NCI-H1694 treated with DMSO at 0.1 percent for 48 hours (cell line): ENCODE results near the gene IRF7.
A peak's percentile ranks its signal among the peaks of the same experiment; 100 is the strongest.
"Not testable (repeated sequence)": the region's sequence is repeated elsewhere in the genome, so short reads cannot be mapped to it uniquely, and the experiment has no call there.

ENCODE experiments used
- DNase-seq: peaks from one replicate; lab custom pipeline; 2025; lab: John Stamatoyannopoulos, UW

Gene IRF7

DNA sequence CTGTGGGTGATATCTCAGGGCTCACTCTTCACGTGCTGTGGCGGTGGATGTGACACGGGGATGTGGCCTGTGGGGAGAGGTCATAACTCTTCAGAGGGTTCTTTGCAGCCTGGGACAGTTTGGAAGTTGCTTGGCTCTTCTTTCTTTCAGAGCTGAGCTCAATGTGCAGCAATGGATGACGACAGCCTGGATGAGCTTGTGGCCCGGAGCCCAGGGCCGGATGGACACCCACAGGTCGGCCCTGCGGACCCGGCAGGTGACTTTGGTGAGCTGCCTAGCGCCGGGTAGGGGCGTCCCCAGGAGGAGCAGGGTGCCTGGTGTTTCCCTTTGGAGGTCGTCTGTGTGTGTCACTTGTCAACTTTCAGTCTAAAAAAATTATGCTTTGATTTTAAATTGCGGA, 34.4 kb downstream of the IRF7 start:
- no peak for DNase-seq

DNA sequence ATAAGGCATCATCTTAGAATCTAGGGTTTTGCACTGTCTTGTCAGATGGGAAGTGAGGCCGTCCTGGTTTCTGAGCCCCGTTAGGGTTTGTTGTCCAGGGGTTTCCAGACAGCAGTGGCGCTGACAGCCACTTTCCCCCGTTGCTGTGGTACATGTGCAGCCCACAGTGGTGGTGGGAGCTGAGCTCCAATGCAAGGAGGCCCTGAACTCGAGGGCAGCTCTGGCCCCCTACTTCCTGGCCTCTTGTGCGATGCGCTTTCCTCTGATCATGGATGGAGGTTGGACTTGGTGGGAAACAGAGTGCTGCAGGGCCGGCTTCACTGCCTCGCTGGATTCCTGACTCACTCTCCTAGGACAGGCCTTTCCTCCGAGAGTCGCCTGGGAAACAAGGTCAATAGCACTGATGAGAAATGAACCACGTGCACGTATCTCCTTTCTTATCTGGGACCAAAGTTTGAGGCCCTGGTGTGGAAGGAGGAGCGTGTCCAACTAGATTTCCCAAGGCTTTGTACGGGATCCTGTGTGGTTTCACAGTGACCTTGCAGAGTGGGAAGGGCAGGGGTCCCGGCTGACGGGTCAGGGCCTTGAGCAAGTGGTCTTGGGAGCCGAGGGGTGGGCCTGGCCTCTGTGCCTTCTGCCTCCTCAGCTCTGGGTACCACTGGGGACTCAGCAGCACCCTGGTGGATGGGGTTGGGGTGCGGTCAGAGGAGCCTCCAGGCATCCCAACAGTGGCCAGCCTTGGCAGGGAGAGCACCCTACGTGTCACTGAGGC, 35.7 kb downstream of the IRF7 start:
- no peak for DNase-seq

DNA sequence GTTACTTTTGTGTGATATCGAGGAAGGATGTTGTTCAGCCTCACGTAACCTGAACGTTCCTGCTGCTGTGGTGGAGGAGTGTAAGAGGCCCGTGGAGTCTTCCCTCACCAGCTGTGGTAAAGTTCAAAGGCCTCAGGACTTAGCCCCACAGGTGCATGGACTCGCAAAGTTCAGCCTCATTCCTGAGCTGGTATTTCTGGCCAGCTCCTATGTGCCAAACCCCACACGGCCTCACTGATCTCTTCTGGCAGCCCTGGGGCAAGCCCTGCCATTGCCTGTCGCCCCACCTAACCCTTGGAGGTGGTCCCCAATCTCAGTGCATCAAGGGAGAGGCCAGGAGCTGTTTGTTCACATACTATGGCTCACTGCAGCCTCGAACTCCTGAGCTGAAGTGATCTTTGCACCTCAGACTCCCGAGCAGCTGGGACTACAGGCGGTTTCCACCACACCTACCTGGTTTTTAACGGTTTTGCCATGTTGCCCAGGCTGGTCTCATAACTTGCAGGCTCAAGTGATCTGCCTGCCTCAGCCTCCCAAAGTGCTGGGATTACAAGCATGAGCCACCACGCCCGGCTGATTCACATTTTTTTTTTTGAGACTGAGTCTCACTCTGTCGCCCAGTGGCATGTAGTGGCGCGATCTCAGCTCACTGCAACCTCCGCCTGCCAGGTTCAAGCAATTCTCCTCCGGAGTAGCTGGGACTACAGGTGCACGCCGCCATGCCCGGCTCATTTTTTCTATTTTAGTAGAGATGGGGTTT, 37.3 kb downstream of the IRF7 start:
- no peak for DNase-seq

DNA sequence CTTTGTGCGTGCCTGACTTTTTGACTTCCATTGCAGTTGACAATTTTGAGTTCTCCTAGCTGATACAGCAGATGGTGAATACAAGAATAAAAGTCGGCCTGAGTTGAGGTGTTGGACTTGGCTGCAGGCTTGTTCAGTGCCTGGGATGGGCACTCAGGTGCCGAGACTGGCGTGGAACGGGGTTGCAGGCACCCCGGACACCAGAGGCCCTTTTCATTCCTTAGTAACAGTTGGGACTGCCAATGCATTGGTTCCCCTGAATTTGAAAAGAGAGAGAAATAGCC, 38.2 kb downstream of the IRF7 start:
- DNase-seq = no peak

DNA sequence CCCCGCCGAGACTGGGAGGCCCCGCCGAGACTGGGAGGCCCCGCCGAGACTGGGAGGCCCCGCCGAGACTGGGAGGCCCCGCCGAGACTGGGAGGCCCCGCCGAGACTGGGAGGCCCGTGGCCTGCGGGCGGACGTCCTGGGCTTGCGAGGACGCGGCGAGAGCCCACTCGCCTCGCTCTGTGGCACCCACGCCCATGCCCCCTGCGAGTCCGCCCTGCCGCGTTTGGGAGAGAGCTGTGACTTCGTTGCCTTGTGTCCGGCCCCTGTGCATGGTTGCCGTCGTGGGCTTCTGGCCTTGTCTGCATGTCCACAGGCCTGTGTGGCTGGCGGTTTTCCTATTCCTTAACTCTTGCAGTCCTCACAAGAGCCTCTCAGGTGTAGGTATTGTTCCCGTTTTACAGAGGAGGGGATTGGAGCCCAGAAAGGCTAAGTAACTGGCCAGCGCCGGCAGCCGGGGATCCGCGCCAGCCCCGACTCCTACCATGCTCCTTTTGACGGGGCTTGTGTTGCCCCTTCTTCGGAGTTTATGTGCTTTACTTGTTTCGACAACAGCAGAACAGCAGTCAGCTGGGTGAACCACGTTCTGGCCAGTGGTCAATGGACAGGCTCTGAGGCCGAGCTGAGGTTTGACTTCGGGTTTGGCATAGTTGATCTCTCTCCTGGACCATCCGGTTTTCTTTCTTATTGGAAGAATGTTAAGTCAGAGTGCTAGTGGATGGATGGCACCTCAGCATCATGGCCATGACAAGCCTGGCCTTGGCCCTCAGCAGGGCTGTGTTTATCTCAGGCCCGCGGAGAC, 38.7 kb downstream of the IRF7 start:
- DNase-seq = no peak

DNA sequence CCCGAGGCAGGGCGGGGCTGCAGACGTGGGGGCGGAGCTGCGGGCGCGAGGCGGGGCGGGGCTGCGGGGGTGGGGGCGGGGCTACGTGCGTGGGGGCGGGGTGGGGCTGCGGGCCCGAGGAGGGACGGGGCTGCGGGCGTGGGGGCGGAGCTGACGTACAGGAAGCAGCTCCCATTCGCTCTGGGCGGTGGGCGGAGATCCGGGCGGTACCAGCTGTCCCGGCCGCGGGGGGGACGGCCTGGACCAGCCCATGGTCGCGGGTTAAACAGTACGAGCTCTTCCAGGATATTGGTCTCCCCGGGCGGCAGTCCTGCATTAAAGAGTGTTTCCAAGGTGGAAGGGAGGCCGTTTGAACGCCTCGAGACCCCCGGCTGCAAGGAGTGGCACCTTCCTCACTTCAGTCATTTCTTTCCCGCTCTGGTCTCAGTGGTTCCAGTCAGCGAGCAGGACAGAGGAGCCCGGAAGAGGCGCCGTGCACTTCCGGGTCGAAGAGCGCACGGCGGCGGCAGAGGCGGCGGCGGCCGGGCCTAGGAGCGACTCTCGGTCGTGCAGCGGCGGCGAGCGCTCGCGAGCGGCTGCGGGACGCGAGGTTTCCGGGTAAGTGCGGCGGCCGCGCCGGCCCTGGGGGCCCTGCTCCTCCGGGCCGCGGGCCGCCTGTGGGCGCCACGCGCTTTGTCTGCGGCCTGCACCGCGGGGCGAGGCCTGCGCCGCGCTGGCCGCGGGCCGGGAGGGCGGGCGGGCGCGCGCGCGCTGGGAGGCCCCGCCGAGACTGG, 39.6 kb downstream of the IRF7 start, which contains the start of gene PHRF1:
Gene PHRF1, plus strand, starts transcription at position 475 of the 773 bp plus-strand sequence. CDS start 5,043 bp downstream, outside the sequence.
- DNase-seq = peak; percentile 88

DNA sequence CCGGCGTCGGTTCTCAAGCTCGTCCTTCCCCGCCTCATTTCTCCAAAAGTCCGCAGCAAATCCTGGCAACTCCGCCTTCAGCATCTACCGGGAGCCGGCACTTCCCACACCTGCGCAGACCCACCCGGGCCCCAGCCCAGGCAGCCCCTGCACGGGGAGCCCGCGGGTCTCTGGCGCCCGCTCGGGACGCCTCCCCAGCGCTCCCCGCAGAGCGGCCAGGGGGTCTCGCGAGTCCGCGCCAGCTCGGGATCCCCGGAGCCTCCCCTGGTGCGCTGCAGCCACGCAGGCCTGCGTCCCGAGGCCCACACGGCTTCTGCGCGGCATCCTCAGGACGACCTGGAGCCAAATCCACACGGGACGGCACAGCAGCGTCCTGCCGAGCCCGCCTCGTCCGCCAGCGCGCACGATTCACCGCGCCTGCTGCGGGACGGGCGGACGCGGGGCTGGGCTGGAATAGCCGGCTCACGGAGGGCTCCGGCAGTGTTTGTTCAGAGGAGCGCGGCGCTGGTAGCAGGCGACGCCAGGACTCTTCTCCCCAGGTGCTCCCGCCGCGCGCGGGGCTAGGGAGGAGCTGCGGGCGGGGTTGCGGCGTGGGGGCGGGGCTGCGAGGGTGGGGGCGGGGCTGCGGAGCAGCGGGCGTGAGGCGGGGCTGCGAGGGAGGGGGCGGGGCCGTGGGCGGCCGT, 40.3 kb downstream of the IRF7 start:
- peak; percentile 60 for DNase-seq

DNA sequence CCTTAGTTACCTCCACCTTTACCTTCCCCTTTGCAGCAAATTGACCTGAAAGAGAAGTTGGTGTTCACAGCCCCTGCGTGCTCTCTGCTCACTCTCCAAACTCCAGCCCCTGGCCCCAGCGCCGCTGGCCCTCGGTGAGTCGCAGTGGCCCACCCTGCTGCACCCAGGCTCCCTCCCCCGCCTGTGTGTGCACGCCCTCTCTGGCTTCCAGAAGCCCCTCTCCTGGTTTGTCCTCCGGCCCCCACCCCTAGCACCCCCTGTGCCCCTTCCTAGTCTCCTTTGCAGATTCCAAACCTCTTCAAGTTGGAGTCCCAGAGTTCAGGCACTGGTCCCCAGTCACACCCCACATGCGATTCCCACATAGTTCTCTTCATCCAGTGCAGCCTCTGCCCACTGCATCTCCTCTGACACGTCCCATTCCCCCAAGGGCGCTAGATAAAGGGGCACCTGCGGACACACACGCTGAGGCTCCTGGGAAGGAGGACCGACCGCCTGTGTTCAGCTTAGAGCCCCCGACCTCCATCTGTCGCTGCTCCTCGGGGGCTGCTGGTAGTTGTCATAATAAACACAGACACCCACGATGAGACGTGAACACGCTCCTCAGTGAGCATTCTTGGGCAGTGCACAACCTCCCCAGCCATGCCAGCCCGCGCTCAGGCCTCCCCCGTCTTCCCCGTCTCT, 41.0 kb downstream of the IRF7 start:
- no peak for DNase-seq

DNA sequence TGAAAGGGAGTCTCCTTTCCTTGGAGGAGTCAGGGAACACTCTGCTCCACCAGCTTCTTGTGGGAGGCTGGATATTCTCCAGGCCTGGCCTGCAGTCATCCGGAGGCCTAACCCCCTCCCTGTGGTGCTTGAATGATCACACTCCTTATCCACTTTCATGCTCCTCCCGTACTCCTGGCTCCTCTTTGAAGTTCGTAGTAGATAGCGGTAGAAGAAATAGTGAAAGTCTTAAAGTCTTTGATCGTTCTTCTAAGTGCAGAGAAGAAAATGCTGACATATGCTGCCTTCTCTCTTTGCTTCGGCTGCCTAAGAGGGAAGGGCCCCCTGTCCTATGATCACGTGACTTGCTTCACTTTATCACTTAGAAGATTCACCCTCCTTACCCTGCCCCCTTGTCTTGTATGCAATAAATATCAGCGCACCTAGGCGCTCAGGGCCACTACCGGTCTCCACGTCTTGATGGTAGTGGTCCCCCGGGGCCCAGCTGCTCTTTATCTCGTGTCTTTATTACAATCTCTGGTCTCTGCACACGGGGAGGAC, 41.6 kb downstream of the IRF7 start:
- DNase-seq = not testable (repeated sequence)

DNA sequence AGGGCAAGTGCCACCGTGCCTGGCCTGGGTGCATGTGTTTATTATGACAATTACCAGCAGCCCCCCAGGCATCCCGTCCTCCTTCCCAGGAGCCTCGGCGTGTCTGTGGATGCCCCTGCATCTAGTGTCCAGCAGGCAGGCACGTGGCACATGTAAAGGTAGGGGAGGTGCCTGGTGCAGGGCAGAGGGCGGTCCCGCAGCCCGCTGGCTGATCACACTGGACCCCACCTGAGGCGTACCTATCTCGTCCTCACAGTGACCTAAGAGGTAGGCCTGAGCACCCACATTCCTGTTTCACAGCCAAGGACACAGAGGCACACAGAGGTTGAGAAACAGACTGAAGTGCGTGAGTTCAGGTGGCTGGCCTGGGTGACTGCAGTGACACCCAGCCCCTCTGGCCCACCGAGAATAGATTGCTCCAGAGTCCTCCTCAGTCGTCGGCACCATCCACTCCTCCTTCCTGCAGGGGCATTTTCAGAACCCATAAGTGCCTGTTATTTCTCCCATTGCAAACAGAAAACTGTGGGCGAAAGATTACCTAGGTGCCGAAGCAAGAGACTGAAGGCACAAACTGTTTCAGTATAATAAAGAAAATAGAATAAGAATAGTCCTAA, 42.5 kb downstream of the IRF7 start:
- no peak for DNase-seq

DNA sequence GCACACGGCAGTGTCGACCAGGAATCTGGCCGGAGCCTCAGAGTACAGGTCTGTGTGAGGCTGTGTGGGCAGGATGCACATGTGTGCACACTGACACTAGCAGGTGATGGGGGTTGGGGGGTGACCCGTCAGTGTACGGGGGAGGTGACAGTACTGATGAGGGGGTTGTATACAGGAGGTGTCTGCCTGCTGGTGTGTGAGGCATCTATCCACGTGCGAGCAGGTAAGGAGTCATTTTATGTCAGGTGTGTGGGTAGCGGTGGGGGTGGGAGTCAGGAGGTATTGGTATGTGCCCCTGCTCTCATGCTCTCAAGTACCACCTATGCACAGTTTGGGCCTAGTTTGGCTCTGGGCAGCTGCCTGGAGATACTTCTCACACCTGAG, 44.0 kb downstream of the IRF7 start:
- no peak for DNase-seq

DNA sequence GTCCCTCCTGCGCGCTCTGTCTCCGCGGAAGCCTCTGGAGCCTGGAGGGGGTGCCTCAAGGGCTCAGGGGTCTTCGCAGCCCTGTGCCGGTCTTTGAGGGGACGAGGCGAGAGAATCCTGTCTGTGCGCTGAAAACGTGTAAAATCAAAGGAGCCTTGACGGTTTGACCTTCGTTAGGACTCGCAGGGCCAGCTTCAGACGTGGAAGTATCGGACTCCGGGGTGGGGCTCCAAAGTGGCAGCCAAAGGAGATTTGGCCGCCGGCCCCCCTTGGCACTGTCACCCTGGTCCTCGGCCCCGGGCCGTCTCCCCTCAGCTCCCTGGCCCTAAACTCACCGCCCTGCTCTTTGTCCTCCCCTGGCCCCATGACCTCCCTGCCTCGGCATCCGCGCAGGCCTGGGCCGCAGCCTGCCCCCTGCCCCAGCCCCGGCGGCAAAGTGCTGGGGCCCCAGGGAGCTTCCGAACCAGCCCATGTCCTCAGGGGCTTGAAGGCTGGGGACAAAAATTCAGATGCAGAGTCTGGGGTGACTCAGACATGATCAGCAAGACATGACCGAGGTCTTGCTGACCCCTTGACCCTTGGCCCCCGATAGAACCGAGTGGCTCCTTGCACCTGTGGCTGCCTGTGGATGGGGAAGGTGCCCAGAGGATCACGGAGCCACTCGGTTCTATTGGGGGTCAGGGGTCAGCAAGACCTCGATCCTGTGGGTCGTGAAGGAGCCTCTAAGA, 46.4 kb downstream of the IRF7 start:
- DNase-seq = no peak

DNA sequence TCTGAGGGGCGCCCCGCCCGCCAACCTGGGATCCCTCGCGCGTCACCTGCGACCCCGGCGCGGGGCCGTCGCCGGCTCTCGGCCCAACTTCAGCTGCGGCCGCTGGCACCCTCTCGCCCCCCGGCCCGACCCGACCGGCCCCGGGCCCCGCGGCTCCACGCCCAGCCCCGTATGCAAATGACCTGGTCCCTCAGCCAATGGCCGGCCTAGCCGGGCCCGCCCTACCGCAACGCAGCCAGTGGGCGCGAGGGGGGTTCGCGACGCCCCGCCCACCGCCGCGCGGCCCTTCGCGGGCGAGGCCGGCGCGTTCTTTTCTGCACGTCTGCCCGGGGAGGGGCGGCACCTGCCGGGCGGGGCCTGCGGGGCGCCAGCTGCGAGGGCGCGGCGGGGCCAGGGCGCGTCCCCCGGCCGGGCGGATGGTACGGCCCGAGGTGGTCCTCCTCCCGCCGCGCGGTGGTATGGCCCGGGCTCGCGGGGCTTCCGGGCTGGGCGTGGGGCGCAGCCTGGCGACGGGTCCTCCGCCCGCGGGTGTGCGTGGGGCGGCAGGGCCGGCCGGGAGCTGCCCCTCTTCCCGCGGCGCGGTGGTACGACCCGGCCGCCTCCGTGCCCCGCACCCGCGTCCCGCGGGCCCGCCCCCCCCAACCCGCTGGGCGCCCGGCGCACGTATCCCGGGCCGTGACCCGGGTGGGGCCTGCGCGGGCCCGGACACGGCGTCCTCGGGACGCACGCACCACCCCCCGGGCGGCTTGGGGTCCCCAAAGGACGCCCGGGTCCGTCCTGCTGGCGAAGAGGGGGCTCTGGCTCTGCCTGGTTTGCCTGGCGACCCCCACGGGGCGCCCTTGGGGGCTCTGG, 47.2 kb downstream of the IRF7 start:
- peak; percentile 81 for DNase-seq

DNA sequence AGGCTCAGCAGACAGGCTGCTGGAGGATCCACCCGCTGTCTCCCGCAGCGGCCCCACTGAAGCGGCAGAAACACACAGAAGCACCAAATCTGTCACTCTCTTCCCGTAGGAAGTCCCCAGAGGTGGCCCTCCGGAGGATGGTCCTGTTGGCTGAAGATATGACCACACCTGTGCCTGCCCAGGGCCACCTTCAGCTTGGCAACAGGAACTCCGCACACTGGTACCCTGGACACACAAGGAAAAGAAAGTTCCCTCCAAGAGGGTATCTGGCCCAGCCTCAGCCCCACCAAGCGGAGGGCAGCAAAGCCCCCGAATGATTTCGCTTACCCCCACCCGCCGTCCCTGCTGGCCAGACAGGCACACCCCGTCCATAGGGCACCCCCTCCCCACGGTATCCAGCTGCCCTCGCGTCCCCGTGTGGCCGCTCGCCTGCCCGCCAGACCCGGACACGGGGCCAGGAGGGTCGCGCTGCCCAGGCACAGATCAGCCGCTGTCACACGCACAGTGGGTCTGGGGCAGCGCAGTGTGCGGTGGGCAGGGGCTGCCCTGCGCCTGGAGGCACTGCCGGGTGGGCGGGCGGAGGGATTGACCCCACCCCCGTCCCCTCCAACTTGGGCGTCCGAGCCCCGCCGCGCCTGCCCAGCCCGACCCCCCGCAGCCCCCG, 48.0 kb downstream of the IRF7 start:
- DNase-seq = no peak

DNA sequence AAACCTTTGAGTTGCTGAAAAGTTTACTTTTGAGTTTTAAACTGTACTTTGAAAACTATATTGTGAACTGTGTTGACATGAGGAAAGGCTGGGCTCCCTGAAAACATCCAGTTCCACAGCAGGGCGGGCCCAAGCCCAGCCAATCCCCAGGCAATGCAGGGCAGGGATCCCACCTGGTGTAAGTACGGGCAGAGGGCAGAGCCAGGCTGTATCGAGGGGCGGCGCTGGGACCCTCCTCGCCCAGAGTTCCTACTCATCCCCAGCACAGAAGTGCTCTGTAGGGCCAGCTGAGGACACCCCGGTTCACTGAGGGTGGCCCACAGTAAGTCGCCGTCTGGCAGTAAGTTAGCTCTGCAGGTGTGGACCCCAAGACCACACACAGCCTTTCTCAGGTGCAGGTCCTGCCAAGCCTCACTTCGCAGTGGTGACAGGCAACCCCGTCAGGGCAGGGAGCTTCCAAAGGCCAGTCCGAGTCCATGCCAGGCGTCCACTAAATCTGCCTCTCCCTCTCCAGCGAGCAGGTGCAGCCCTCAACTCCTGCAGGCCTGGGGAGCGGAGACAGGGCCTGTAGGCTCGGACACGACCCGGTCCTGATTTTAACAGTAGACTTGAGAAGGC, 48.6 kb downstream of the IRF7 start:
- DNase-seq = no peak

DNA sequence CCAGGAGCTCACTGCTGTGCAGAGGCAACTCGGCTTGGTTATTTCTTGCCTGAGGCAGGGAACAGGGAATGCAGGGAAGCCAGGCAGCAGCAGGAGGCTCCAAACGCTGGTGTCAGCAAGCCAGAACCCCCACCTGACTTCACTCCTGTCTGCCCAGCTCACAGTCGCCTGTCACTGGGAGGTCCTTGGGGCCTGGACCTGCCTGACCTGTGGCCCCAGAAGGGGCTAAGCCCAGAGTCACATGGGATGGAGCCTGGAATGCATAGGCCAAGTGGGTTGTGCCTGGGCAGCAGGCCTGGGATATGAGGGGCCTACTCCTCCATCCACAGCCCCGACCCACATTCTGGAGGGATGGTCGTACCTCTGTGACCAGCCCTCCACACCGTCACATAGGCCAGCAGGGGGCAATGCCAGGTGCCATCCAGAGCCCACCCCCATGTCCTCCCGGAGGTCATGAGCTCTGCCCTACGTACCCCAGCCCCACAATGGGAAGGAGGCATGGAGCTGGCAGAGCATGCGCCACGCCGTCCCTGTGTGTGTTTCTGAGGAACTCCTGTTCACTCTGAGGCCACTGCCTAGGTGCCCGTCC, 49.7 kb downstream of the IRF7 start:
- DNase-seq = no peak
